Activated T-helper 2 cell treated with anti-CD3 and anti-CD28 coated beads, Interferon-gamma antibody, Interleukin-2, Interleukin-4, amounts not matched to agents 10 μg/mL and 5 μg/mL and 100 μg/mL, durations not matched to agents 14 hours and 24 hours and 36 hours (primary cell): ENCODE results near the gene DOCK4. TPM values are rescaled to one million over a fixed set of nuclear protein-coding genes. Genes with fewer than 3 reads are reported as not detected.

Experiments
- DNase-seq: peaks from one replicate; pipeline ENCODE4 v3.0.0; 2021; ENCODE audit warnings: low spot score
- H3K27ac Mint-ChIP-seq: one replicate; pipeline ENCODE4 v1.8.0; 2021; ENCODE audit warnings: mixed read lengths
- H3K27me3 Mint-ChIP-seq: one replicate; pipeline ENCODE4 v1.8.0; 2021; ENCODE audit warnings: low read depth, mixed read lengths
- H3K36me3 Mint-ChIP-seq: one replicate; pipeline ENCODE4 v1.8.0; 2021; ENCODE audit warnings: low read depth, mixed read lengths
- H3K4me1 Mint-ChIP-seq: one replicate; pipeline ENCODE4 v1.8.0; 2021; ENCODE audit warnings: low read depth, mixed read lengths
- H3K4me3 Mint-ChIP-seq: one replicate; pipeline ENCODE4 v1.8.0; 2021; ENCODE audit warnings: low read depth, mild to moderate bottlenecking, moderate library complexity, mixed read lengths
- H3K9me3 Mint-ChIP-seq: one replicate; pipeline ENCODE4 v1.8.0; 2021; ENCODE audit warnings: mixed read lengths
- intact Hi-C: fragments of 100-400 bp; cut with micrococcal nuclease; formaldehyde crosslinking; loops from one replicate; pipeline ENCODE4 v1.15.1; 2023
- total RNA-seq: library from RNA; stranded (reverse); gene quantifications from 2 replicates; pipeline ENCODE4 v1.2.3, GENCODE V29; 2022

Gene DOCK4
- total RNA-seq, 1 donor from 2014 or later: 0.41 TPM

GRCh38 chr7:112160771-112161150, 45.4 kb downstream of the DOCK4 start:
- no peak overlapping the region for H3K27ac Mint-ChIP-seq
- DNase-seq: no peak
- no peak overlapping the region for H3K4me3 Mint-ChIP-seq
- intact Hi-C loops: no loop called here
- peaks cover 12% of the 10 kb centered on the region for H3K27me3 Mint-ChIP-seq
- H3K4me1 Mint-ChIP-seq: no peaks in the 10 kb centered on the region
- no peaks in the 10 kb centered on the region for H3K9me3 Mint-ChIP-seq
- H3K36me3 Mint-ChIP-seq: no peaks in the 10 kb centered on the region

- intact Hi-C loops: no loop called here
- no peak for DNase-seq
- H3K4me1 Mint-ChIP-seq: no peaks in the 10 kb centered on the region
- H3K36me3 Mint-ChIP-seq: no peaks in the 10 kb centered on the region
- H3K27me3 Mint-ChIP-seq: peaks cover 15% of the 10 kb centered on the region
- H3K9me3 Mint-ChIP-seq: no peaks in the 10 kb centered on the region
- H3K27ac Mint-ChIP-seq: no peak overlapping the region
- H3K4me3 Mint-ChIP-seq: no peak overlapping the region
Measured at GRCh38 chr7:112160130-112160770, 45.9 kb downstream of the DOCK4 start.

- Mint-ChIP-seq H3K4me1 (no peaks in the 10 kb centered on the region), H3K4me3 (no peak overlapping the region), H3K27ac (no peak overlapping the region), H3K27me3 (peaks cover 13% of the 10 kb centered on the region), H3K9me3 (no peaks in the 10 kb centered on the region), H3K36me3 (no peaks in the 10 kb centered on the region)
- intact Hi-C loops: no loop called here
- no peak for DNase-seq
Measured at GRCh38 chr7:112159351-112159750, 46.8 kb downstream of the DOCK4 start.

GRCh38 chr7:112157072-112157471, 49.1 kb downstream of the DOCK4 start:
- Mint-ChIP-seq H3K36me3 (no peaks in the 10 kb centered on the region), H3K4me1 (no peaks in the 10 kb centered on the region), H3K4me3 (no peak overlapping the region), H3K27me3 (peaks cover 11% of the 10 kb centered on the region), H3K9me3 (no peaks in the 10 kb centered on the region), H3K27ac (no peak overlapping the region)
- intact Hi-C loops: no loop called here
- no peak for DNase-seq

GRCh38 chr7:112156412-112156811, 49.8 kb downstream of the DOCK4 start:
- no peak for DNase-seq
- no peaks in the 10 kb centered on the region for H3K9me3 Mint-ChIP-seq
- no peak overlapping the region for H3K27ac Mint-ChIP-seq
- peaks cover 14% of the 10 kb centered on the region for H3K27me3 Mint-ChIP-seq
- intact Hi-C loops: no loop called here
- H3K4me1 Mint-ChIP-seq: no peaks in the 10 kb centered on the region
- H3K36me3 Mint-ChIP-seq: no peaks in the 10 kb centered on the region
- no peak overlapping the region for H3K4me3 Mint-ChIP-seq

- Mint-ChIP-seq H3K4me1 (no peaks in the 10 kb centered on the region), H3K9me3 (no peaks in the 10 kb centered on the region), H3K4me3 (no peak overlapping the region), H3K27ac (no peak overlapping the region), H3K36me3 (no peaks in the 10 kb centered on the region), H3K27me3 (peaks cover 16% of the 10 kb centered on the region)
- intact Hi-C loops: no loop called here
- no peak for DNase-seq
Measured at GRCh38 chr7:112154690-112155089, 51.5 kb downstream of the DOCK4 start.

- intact Hi-C loops: no loop called here
- Mint-ChIP-seq H3K4me3 (no peak overlapping the region), H3K27ac (no peak overlapping the region), H3K9me3 (no peaks in the 10 kb centered on the region), H3K4me1 (no peaks in the 10 kb centered on the region), H3K36me3 (no peaks in the 10 kb centered on the region), H3K27me3 (peaks cover 15% of the 10 kb centered on the region)
- no peak for DNase-seq
Measured at GRCh38 chr7:112152186-112152585, 54.0 kb downstream of the DOCK4 start.

- no peaks in the 10 kb centered on the region for H3K36me3 Mint-ChIP-seq
- DNase-seq: no peak
- H3K27me3 Mint-ChIP-seq: peaks cover 15% of the 10 kb centered on the region
- H3K4me3 Mint-ChIP-seq: no peak overlapping the region
- no peaks in the 10 kb centered on the region for H3K4me1 Mint-ChIP-seq
- no peaks in the 10 kb centered on the region for H3K9me3 Mint-ChIP-seq
- no peak overlapping the region for H3K27ac Mint-ChIP-seq
- intact Hi-C loops: no loop called here
Measured at GRCh38 chr7:112150823-112151641, 55.2 kb downstream of the DOCK4 start.

- Mint-ChIP-seq H3K36me3 (no peaks in the 10 kb centered on the region), H3K27me3 (peaks cover 12% of the 10 kb centered on the region), H3K4me1 (no peaks in the 10 kb centered on the region), H3K9me3 (no peaks in the 10 kb centered on the region), H3K27ac (no peak overlapping the region), H3K4me3 (no peak overlapping the region)
- intact Hi-C loops: no loop called here
- no peak for DNase-seq
Measured at GRCh38 chr7:112149734-112150133, 56.5 kb downstream of the DOCK4 start.

- Mint-ChIP-seq H3K27ac (no peak overlapping the region), H3K9me3 (no peaks in the 10 kb centered on the region), H3K36me3 (no peaks in the 10 kb centered on the region), H3K4me1 (no peaks in the 10 kb centered on the region), H3K27me3 (peaks cover 12% of the 10 kb centered on the region), H3K4me3 (no peak overlapping the region)
- DNase-seq: no peak
- intact Hi-C loops: no loop called here
Measured at GRCh38 chr7:112147793-112148361, 58.3 kb downstream of the DOCK4 start.

GRCh38 chr7:112145206-112145605, 61.0 kb downstream of the DOCK4 start:
- Mint-ChIP-seq H3K4me1 (no peaks in the 10 kb centered on the region), H3K27me3 (peaks cover 7% of the 10 kb centered on the region), H3K9me3 (no peaks in the 10 kb centered on the region), H3K27ac (no peak overlapping the region), H3K36me3 (no peaks in the 10 kb centered on the region), H3K4me3 (no peak overlapping the region)
- DNase-seq: no peak
- intact Hi-C loops: no loop called here

- intact Hi-C loops: no loop called here
- Mint-ChIP-seq H3K36me3 (no peaks in the 10 kb centered on the region), H3K9me3 (no peaks in the 10 kb centered on the region), H3K4me1 (no peaks in the 10 kb centered on the region), H3K27me3 (peaks cover 7% of the 10 kb centered on the region), H3K4me3 (no peak overlapping the region), H3K27ac (no peak overlapping the region)
- DNase-seq: no peak
Measured at GRCh38 chr7:112144284-112145059, 61.7 kb downstream of the DOCK4 start.

- no peak overlapping the region for H3K4me3 Mint-ChIP-seq
- H3K27me3 Mint-ChIP-seq: peaks cover 3% of the 10 kb centered on the region
- H3K27ac Mint-ChIP-seq: no peak overlapping the region
- no peaks in the 10 kb centered on the region for H3K4me1 Mint-ChIP-seq
- intact Hi-C loops: no loop called here
- H3K36me3 Mint-ChIP-seq: no peaks in the 10 kb centered on the region
- no peak for DNase-seq
- no peaks in the 10 kb centered on the region for H3K9me3 Mint-ChIP-seq
Measured at GRCh38 chr7:112143582-112143981, 62.6 kb downstream of the DOCK4 start.
